ENCODE data around the gene SLC22A13.

Gene SLC22A13

DNA sequence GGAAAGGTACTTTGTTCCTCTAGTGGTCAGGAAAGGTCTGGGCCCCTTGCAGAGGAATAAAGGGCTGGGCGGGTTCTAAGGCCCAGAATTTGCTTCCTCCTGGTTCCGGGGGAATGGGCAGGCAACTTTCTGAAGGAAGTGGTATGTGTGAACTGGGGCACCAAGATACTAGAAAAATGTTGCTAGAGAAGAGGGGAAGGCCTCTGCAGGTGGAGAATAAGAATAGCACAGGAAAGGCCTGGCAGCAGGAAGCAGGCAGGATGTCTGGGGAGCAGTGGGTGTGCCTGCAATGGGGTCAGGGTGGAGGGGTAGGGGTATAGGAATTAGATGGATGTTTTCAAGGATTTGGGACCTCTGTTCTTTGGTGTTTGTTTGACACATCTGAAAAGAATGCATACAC is 2.0 kb downstream of the SLC22A13 start:
- no peak for DNase-seq
- Histone ChIP-seq H2BK12ac (ENCODE audit: low read length in 2 of 2) (no peak overlapping the region), H3K27ac (ENCODE audit: low read length, poor library complexity, severe bottlenecking) (no peak overlapping the region), H3K14ac (ENCODE audit: low read length in 2 of 2) (no peak overlapping the region), H3K9ac (ENCODE audit: low read length) (no peak overlapping the region), H3K4me3 (ENCODE audit: insufficient read depth in 1 of 2, low read depth in 1 of 2, low read length in 2 of 2) (no peak overlapping the region), H3K79me1 (replicated peaks; ENCODE audit: low read length, poor library complexity, severe bottlenecking) (no peaks in the 10 kb centered on the region), H2AK5ac (ENCODE audit: low read length, severe bottlenecking) (no peak overlapping the region), H4K91ac (ENCODE audit: low read length) (no peak overlapping the region), H3K9me3 (ENCODE audit: control insufficient read depth, low read length) (no peaks in the 10 kb centered on the region), H3K18ac (ENCODE audit: low read depth in 1 of 2, low read length in 2 of 2) (no peak overlapping the region), H3K4me2 (ENCODE audit: low read length, poor library complexity, severe bottlenecking) (no peak overlapping the region), H3K4me1 (ENCODE audit: control insufficient read depth, insufficient read depth, low read depth, low read length) (peaks cover 12% of the 10 kb centered on the region), H4K8ac (ENCODE audit: low read length) (no peak overlapping the region), H2AFZ (ENCODE audit: low read depth, low read length) (no peak overlapping the region), H2BK5ac (ENCODE audit: low read depth, low read length, poor library complexity, severe bottlenecking) (no peak overlapping the region), H3K4ac (ENCODE audit: low read depth in 1 of 2, low read length in 2 of 2) (no peak overlapping the region), H3K27me3 (ENCODE audit: control insufficient read depth in 1 of 2, insufficient read depth in 1 of 2, low read length in 2 of 2) (no peaks in the 10 kb centered on the region), H3K23ac (ENCODE audit: low read length in 2 of 2) (peak overlapping the region in 1 of 2 experiments; percentile 65), H2BK15ac (ENCODE audit: low read depth, poor library complexity, severe bottlenecking) (no peak overlapping the region), H3K36me3 (ENCODE audit: control insufficient read depth in 1 of 2, insufficient read depth in 2 of 2, low read depth in 1 of 2, low read length in 2 of 2) (peaks cover 6 to 14% of the 10 kb centered on the region in 2 experiments), H2BK120ac (ENCODE audit: low read depth, low read length) (no peak overlapping the region)
- WGBS = 63% methylated on average over 2 of the region's 2 CpGs

DNA sequence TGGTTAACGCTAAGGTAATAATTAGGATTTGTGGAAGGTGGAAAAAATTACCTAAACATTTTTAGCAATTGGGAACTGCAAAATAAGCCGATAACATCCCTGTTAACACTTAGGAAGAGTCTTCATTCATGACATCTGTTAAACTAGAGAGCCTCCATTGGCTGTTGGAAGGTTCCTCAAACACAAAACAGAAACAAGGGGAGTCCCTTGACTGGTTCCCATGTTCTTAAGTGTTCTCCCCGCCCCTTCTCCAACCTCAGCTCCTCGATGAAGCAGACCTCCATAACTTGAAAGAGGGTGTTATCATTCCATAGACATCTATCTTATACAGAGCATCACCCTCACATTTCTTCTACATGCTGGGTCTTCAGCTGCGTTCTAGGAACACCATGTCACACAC is 2.5 kb downstream of the SLC22A13 start:
- Histone ChIP-seq H3K79me1 (replicated peaks; ENCODE audit: low read length, poor library complexity, severe bottlenecking) (no peaks in the 10 kb centered on the region), H3K9ac (ENCODE audit: low read length) (no peak overlapping the region), H3K9me3 (ENCODE audit: control insufficient read depth, low read length) (no peaks in the 10 kb centered on the region), H4K91ac (ENCODE audit: low read length) (no peak overlapping the region), H3K14ac (ENCODE audit: low read length in 2 of 2) (no peak overlapping the region), H2AK5ac (ENCODE audit: low read length, severe bottlenecking) (no peak overlapping the region), H2BK120ac (ENCODE audit: low read depth, low read length) (no peak overlapping the region), H3K4me1 (ENCODE audit: control insufficient read depth, insufficient read depth, low read depth, low read length) (peaks cover 12% of the 10 kb centered on the region), H3K4ac (ENCODE audit: low read depth in 1 of 2, low read length in 2 of 2) (no peak overlapping the region), H4K8ac (ENCODE audit: low read length) (no peak overlapping the region), H3K4me2 (ENCODE audit: low read length, poor library complexity, severe bottlenecking) (no peak overlapping the region), H3K4me3 (ENCODE audit: insufficient read depth in 1 of 2, low read depth in 1 of 2, low read length in 2 of 2) (no peak overlapping the region), H2BK5ac (ENCODE audit: low read depth, low read length, poor library complexity, severe bottlenecking) (no peak overlapping the region), H3K18ac (ENCODE audit: low read depth in 1 of 2, low read length in 2 of 2) (no peak overlapping the region), H3K27ac (ENCODE audit: low read length, poor library complexity, severe bottlenecking) (no peak overlapping the region), H3K23ac (ENCODE audit: low read length in 2 of 2) (no peak overlapping the region), H2BK12ac (ENCODE audit: low read length in 2 of 2) (no peak overlapping the region), H2BK15ac (ENCODE audit: low read depth, poor library complexity, severe bottlenecking) (no peak overlapping the region), H2AFZ (ENCODE audit: low read depth, low read length) (no peak overlapping the region), H3K36me3 (ENCODE audit: control insufficient read depth in 1 of 2, insufficient read depth in 2 of 2, low read depth in 1 of 2, low read length in 2 of 2) (peaks cover 6 to 14% of the 10 kb centered on the region in 2 experiments), H3K27me3 (ENCODE audit: control insufficient read depth in 1 of 2, insufficient read depth in 1 of 2, low read length in 2 of 2) (no peaks in the 10 kb centered on the region)
- WGBS = 90% methylated on average over 3 of the region's 5 CpGs
- no peak for DNase-seq

DNA sequence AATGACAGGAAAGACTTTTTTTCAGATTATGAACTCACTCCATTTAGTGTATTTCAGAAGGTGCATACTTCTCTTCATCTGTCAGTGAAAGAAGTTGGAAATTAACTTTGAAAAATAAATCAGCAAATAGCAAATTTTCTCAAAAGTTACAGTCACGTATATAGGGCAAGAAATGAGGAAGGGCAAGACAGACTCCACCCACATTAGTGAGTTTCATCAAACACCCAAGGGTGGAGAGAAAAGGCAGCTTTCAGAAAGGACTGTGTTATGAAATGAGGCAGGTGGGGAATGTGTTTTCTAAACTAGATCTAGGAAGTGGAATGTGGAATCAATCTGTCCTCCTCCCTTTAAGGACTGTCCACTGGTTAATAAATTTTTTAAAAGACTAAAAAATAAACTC is 2.9 kb downstream of the SLC22A13 start:
- Histone ChIP-seq H4K8ac (ENCODE audit: low read length) (no peak overlapping the region), H3K79me1 (replicated peaks; ENCODE audit: low read length, poor library complexity, severe bottlenecking) (no peaks in the 10 kb centered on the region), H2BK120ac (ENCODE audit: low read depth, low read length) (no peak overlapping the region), H3K9ac (ENCODE audit: low read length) (no peak overlapping the region), H2AFZ (ENCODE audit: low read depth, low read length) (no peak overlapping the region), H2BK12ac (ENCODE audit: low read length in 2 of 2) (no peak overlapping the region), H3K27me3 (ENCODE audit: control insufficient read depth in 1 of 2, insufficient read depth in 1 of 2, low read length in 2 of 2) (no peaks in the 10 kb centered on the region), H3K27ac (ENCODE audit: low read length, poor library complexity, severe bottlenecking) (no peak overlapping the region), H3K23ac (ENCODE audit: low read length in 2 of 2) (no peak overlapping the region), H2BK15ac (ENCODE audit: low read depth, poor library complexity, severe bottlenecking) (no peak overlapping the region), H2AK5ac (ENCODE audit: low read length, severe bottlenecking) (no peak overlapping the region), H3K4ac (ENCODE audit: low read depth in 1 of 2, low read length in 2 of 2) (no peak overlapping the region), H2BK5ac (ENCODE audit: low read depth, low read length, poor library complexity, severe bottlenecking) (no peak overlapping the region), H3K4me3 (ENCODE audit: insufficient read depth in 1 of 2, low read depth in 1 of 2, low read length in 2 of 2) (no peak overlapping the region), H3K4me2 (ENCODE audit: low read length, poor library complexity, severe bottlenecking) (no peak overlapping the region), H3K18ac (ENCODE audit: low read depth in 1 of 2, low read length in 2 of 2) (no peak overlapping the region), H3K4me1 (ENCODE audit: control insufficient read depth, insufficient read depth, low read depth, low read length) (peaks cover 12% of the 10 kb centered on the region), H3K9me3 (ENCODE audit: control insufficient read depth, low read length) (no peaks in the 10 kb centered on the region), H3K36me3 (ENCODE audit: control insufficient read depth in 1 of 2, insufficient read depth in 2 of 2, low read depth in 1 of 2, low read length in 2 of 2) (peaks cover 6 to 14% of the 10 kb centered on the region in 2 experiments), H3K14ac (ENCODE audit: low read length in 2 of 2) (no peak overlapping the region), H4K91ac (ENCODE audit: low read length) (no peak overlapping the region)
- no CpG with 5 or more reads among the region's 1 CpG for WGBS
- DNase-seq = no peak

- H3K27me3 ChIP-seq (ENCODE audit: control insufficient read depth in 1 of 2, insufficient read depth in 1 of 2, low read length in 2 of 2) = no peaks in the 10 kb centered on the region
- peak; percentile 11 for DNase-seq
- 55% methylated on average over 2 of the region's 3 CpGs for WGBS
Measured at GRCh38 chr3:38270606-38271005, 5.0 kb downstream of the SLC22A13 start.

More at GRCh38 chr3:38270606-38271005, 5.0 kb downstream of the SLC22A13 start:
- Histone ChIP-seq H3K18ac (ENCODE audit: low read depth in 1 of 2, low read length in 2 of 2) (no peak overlapping the region), H3K4me3 (ENCODE audit: insufficient read depth in 1 of 2, low read depth in 1 of 2, low read length in 2 of 2) (no peak overlapping the region), H3K14ac (ENCODE audit: low read length in 2 of 2) (no peak overlapping the region), H3K4me2 (ENCODE audit: low read length, poor library complexity, severe bottlenecking) (no peak overlapping the region), H4K91ac (ENCODE audit: low read length) (no peak overlapping the region), H3K9ac (ENCODE audit: low read length) (no peak overlapping the region), H4K8ac (ENCODE audit: low read length) (no peak overlapping the region), H2AK5ac (ENCODE audit: low read length, severe bottlenecking) (no peak overlapping the region), H3K27ac (ENCODE audit: low read length, poor library complexity, severe bottlenecking) (no peak overlapping the region), H3K4ac (ENCODE audit: low read depth in 1 of 2, low read length in 2 of 2) (no peak overlapping the region), H3K36me3 (ENCODE audit: control insufficient read depth in 1 of 2, insufficient read depth in 2 of 2, low read depth in 1 of 2, low read length in 2 of 2) (peaks cover 10 to 31% of the 10 kb centered on the region in 2 experiments), H2BK120ac (ENCODE audit: low read depth, low read length) (no peak overlapping the region), H2BK5ac (ENCODE audit: low read depth, low read length, poor library complexity, severe bottlenecking) (no peak overlapping the region), H2BK12ac (ENCODE audit: low read length in 2 of 2) (no peak overlapping the region), H2AFZ (ENCODE audit: low read depth, low read length) (no peak overlapping the region), H3K4me1 (ENCODE audit: control insufficient read depth, insufficient read depth, low read depth, low read length) (peaks cover 6% of the 10 kb centered on the region), H3K9me3 (ENCODE audit: control insufficient read depth, low read length) (no peaks in the 10 kb centered on the region), H3K79me1 (replicated peaks; ENCODE audit: low read length, poor library complexity, severe bottlenecking) (no peaks in the 10 kb centered on the region), H3K23ac (ENCODE audit: low read length in 2 of 2) (no peak overlapping the region), H2BK15ac (ENCODE audit: low read depth, poor library complexity, severe bottlenecking) (no peak overlapping the region)

All from mesenchymal stem cell (in vitro differentiated cells and primary cell).